HG02884 (cell line): Measurements from ENCODE around the gene ASTL.
"Not testable (repeated sequence)": the region's sequence is repeated elsewhere in the genome, so short reads cannot be mapped to it uniquely, and the experiment has no call there.

Experiments used
- ATAC-seq: cut with Tn5 transposase; IDR thresholded peaks from one replicate; pipeline ENCODE4 v1.9.1; 2021; ENCODE audit warnings: mild to moderate bottlenecking, moderate library complexity; ENCODE audit not compliant: unreplicated experiment

Gene ASTL

GRCh38 chr2:96099861-96100798, 38.2 kb downstream of the ASTL start:
- no peak for ATAC-seq

DNA sequence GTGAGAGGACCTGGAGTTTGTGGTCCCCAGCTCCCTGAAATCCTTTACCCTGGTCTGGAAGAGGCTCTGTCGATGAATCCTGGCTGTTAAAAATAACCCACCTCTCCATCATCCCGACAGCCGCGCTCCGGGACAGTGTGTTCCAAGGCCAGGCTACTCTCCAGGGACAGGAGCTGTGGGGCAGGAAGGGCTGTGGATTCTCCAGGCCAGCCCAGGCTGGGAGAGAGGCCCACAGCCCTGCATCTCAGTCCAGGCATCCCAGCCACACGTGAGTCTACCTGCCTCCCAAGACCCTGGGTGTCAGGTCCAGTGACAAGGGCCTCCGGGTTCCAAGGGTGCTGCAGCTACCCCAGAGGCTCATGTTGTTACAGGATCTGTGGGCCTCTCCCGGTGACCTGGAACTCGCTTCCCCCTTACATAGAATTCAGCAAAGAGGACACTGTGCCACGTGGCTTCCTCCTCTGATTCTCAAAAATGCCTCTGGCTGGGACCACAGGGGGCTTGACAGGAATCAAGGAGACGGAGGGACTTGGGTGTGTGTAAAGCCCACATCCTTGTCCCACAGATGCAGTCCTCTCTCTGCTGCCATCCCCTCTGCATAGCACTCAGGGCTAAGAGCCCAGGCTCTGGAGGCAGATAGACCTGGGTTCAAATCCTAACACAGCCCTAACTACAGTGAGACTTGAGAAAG, 39.3 kb downstream of the ASTL start:
- no peak for ATAC-seq

GRCh38 chr2:96097951-96098823, 40.1 kb downstream of the ASTL start:
- ATAC-seq, result no peak

- ATAC-seq, result no peak
Measured at GRCh38 chr2:96097441-96097840, 40.9 kb downstream of the ASTL start.

DNA sequence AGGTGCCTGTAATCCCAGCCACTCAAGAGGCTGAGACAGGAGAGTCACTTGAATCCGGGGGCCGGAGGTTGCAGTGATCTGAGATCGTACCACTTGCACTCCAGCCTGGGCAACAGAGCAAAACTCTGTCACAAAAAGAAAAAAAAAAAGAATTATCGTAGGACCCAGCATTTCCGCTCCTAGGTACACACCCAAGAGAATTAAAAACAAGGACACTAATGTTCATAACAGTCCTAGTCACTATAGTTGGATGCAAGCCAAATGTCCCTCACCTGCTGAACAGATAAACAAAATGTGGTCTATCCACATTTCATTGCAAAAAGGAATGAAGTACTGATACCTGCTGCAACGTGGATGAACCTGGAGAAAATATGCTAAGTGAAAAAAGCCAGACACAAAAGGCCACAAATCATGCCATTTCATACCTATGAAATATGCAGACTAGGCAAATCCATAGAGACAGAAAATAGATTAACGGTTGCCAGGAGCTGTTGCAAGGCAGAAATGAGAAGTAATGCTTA, 43.1 kb downstream of the ASTL start:
- ATAC-seq, result no peak

GRCh38 chr2:96093528-96093927, 44.8 kb downstream of the ASTL start:
- no peak for ATAC-seq

GRCh38 chr2:96092951-96093350, 45.4 kb downstream of the ASTL start:
- no peak for ATAC-seq

GRCh38 chr2:96092573-96092877, 45.8 kb downstream of the ASTL start:
- ATAC-seq, result no peak

DNA sequence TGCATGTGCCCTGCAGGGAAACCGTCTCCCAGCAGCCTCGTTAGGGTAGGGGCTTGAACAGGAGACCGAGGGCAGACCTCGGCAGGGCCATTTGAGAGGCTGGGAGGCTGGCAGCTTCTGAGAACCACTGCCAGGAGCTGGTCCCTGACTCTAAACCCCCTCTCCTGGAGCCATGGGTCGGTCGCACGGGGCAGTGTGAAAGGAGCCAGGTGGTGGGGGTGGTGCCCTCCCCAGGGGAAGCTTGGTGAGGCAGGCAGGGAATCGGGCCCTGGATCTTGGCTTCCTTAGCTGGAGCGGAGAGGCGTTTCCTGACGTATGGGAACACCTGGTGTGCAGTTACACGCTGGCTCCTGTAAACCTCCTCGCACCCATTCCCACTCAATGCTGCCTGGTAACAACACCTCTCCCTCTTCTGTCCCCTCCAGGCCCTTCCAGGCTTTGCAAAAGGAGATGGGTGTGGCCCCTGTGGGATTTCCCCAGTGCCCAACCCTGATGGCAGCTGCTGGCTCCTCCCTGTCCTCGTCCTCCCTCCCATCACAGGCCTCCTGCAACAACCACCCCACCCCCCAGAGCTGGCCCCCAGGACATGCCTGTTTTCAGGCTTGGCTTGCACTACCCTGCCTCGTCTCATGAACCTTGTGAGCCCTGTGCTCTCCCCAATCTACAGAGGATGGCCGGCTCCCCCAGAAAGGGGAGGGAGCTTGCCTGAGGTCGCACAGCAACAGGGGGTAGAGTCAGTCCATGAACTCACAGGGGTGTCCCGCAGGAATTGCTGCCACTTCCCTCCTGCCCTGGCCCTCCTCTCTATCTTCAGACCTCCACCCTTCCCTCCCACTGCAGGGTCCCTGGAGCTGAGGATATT, 46.4 kb downstream of the ASTL start:
- no peak for ATAC-seq

DNA sequence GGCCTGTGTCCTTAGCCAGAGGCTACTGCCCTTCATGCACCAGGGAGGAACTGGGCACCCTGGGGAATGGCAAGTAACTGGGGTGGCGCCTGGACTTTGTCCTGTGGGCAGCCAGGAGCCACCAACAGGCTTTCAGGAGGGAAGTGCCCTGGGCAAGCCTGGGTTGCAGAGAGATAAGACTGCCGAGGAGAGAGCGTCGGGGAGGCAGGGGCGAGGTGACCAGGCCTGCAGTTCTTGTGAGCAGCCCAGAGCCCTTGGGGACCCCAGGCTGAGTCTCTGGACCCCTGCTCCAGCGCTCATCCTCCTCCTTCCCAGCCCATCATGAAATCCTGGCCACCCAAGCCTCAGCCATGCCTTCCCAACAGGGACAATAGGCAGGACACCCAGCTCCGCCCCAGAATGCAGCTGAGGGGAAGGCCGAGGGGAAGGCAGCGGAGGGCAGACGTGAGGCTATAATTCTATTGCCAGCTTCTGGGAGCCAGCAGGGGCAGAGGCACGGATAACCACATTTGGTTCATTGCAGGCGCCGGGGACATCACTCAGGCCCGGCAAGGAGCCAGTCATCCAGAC, 47.1 kb downstream of the ASTL start:
- no peak for ATAC-seq

GRCh38 chr2:96090196-96090926, 47.9 kb downstream of the ASTL start:
- no peak for ATAC-seq

GRCh38 chr2:96089356-96090195, 48.7 kb downstream of the ASTL start:
- no peak for ATAC-seq

GRCh38 chr2:96088340-96089335, 49.7 kb downstream of the ASTL start:
- ATAC-seq, result no peak

DNA sequence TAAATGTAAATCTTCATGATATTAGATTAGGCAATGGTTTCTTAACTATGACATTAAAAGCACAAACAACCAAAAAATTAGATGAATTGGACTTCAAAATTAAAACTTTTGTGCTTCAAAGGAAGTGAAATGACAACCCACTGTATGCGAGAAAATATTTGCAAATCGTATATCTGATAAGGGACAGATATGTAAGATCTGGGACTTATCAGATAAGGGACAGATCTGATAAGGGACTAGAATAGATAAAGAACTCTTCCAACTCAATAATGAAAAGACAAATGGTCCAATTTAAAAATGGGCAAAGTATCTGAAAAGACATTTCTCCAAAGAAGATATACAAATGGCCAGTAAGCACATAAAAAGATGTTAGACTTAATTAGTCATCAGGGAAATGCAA, 51.2 kb downstream of the ASTL start:
- no peak for ATAC-seq

DNA sequence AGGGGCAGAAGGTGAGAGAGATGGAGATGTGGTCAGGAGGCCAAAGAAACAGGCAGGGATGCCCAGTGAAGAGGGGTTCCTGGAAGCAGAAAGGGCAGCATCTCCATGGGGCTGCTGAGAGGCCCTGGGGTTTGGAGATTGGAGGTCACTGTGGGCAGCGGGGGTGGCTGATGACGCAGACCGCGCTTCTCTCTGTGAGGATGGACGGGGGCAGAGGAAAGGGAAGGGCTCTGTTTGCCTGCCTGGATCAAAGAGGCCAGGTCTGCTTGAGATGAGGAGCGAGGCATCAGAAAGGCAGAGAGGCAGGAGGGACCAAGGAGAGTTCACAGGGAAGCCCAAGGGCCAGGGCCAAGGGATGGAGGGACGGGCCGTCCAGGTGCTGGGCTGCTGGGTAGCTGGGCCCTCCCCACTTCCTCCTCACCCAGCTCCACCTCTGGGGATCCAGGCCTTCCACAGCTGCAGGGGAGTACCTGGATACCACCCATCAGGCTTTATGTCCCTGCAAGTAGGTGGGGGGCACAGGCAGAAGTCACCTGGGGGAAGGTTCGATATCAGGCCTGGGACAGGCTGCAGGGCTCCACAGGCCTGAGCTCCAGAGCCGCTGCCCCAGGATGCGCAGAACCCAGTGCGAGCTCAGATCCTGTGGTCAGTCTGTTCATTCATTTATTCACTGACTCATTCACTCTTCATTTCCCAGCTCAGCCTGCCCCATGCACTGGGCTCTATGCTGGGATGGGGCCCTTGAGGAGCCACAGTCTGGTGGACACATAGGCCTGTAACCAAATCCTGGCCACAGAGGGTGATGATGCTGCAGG, 52.6 kb downstream of the ASTL start:
- no peak for ATAC-seq

- ATAC-seq, result not testable (repeated sequence)
Measured at GRCh38 chr2:96084858-96085518, 53.3 kb downstream of the ASTL start.
